GM18868 (cell line): ENCODE measurements around the gene LPP.

Experiments used
- ATAC-seq: cut with Tn5 transposase; IDR thresholded peaks from one replicate; pipeline ENCODE4 v1.9.1; 2021; ENCODE audit warnings: mild to moderate bottlenecking, moderate library complexity; ENCODE audit not compliant: unreplicated experiment

LPP gene

GRCh38 chr3:188503647-188504046 lies 349.7 kb downstream of the LPP start:
- ATAC-seq, result no peak

- ATAC-seq, result no peak
Observed at GRCh38 chr3:188505151-188505550, 351.2 kb downstream of the LPP start.

GRCh38 chr3:188505911-188506310 lies 352.0 kb downstream of the LPP start:
- no peak for ATAC-seq

- no peak for ATAC-seq
Observed at GRCh38 chr3:188506446-188506845, 352.5 kb downstream of the LPP start.

- no peak for ATAC-seq
Observed at GRCh38 chr3:188507244-188507720, 353.3 kb downstream of the LPP start.

- ATAC-seq, result no peak
Observed at GRCh38 chr3:188508454-188508853, 354.5 kb downstream of the LPP start.

- ATAC-seq, result no peak
Observed at GRCh38 chr3:188509316-188509715, 355.4 kb downstream of the LPP start.

- no peak for ATAC-seq
Observed at GRCh38 chr3:188510366-188510765, 356.4 kb downstream of the LPP start.

GRCh38 chr3:188513662-188514328 lies 359.8 kb downstream of the LPP start:
- no peak for ATAC-seq

GRCh38 chr3:188516515-188516914 lies 362.6 kb downstream of the LPP start:
- ATAC-seq, result no peak

GRCh38 chr3:188518416-188518815 lies 364.5 kb downstream of the LPP start:
- ATAC-seq, result no peak

- ATAC-seq, result no peak
Observed at GRCh38 chr3:188518835-188519452, 365.0 kb downstream of the LPP start.

- ATAC-seq, result no peak
Observed at GRCh38 chr3:188520466-188520865, 366.5 kb downstream of the LPP start.

GRCh38 chr3:188522115-188522514 lies 368.2 kb downstream of the LPP start:
- no peak for ATAC-seq

GRCh38 chr3:188523291-188523690 lies 369.3 kb downstream of the LPP start:
- ATAC-seq, result no peak

GRCh38 chr3:188524052-188524451 lies 370.1 kb downstream of the LPP start:
- ATAC-seq, result no peak

- ATAC-seq, result no peak
Observed at GRCh38 chr3:188526057-188526456, 372.1 kb downstream of the LPP start.

GRCh38 chr3:188527389-188527788 lies 373.4 kb downstream of the LPP start:
- ATAC-seq, result no peak

- ATAC-seq, result no peak
Observed at GRCh38 chr3:188528396-188528795, 374.4 kb downstream of the LPP start.

GRCh38 chr3:188529228-188529627 lies 375.3 kb downstream of the LPP start:
- no peak for ATAC-seq

- no peak for ATAC-seq
Observed at GRCh38 chr3:188530226-188530625, 376.3 kb downstream of the LPP start.

- no peak for ATAC-seq
Observed at GRCh38 chr3:188531210-188531609, 377.3 kb downstream of the LPP start.

GRCh38 chr3:188533172-188533571 lies 379.2 kb downstream of the LPP start:
- ATAC-seq, result no peak
